Measurements from ENCODE around the gene TRNT1. TPM values are rescaled to one million over a fixed set of nuclear protein-coding genes. Genes with fewer than 3 reads are reported as not detected.

Gene TRNT1
- total and polyA plus RNA-seq, 2 experiments from 2014 or later, result 33.9 to 36.4 TPM

- Histone ChIP-seq H3K79me2 (replicated peaks; ENCODE audit: insufficient read depth) (peaks cover 9% of the 10 kb centered on the region), H3K9me2 (ENCODE audit: insufficient read depth) (no peaks in the 10 kb centered on the region), H2AFZ (no peak overlapping the region), H3K4me3 (no peak overlapping the region), H3K4me1 (ENCODE audit: insufficient read depth) (no peaks in the 10 kb centered on the region), H4K20me1 (replicated peaks; ENCODE audit: insufficient read depth) (no peaks in the 10 kb centered on the region; the same call in none of the 2 replicates), H3F3A (replicated peaks; ENCODE audit: low read depth) (no peaks in the 10 kb centered on the region), H3K27ac (ENCODE audit: low read depth) (no peak overlapping the region), H3K36me3 (ENCODE audit: insufficient read depth) (peaks cover 36% of the 10 kb centered on the region), H3K4me2 (no peak overlapping the region), H3K27me3 (ENCODE audit: insufficient read depth) (no peaks in the 10 kb centered on the region)
- H3K4me3 Mint-ChIP-seq, result no peak overlapping the region
- H3K36me3 Mint-ChIP-seq (ENCODE audit: low read depth), result peaks cover 47% of the 10 kb centered on the region
- no peaks in the 10 kb centered on the region for H3K27me3 Mint-ChIP-seq (ENCODE audit: insufficient read depth, low read depth, poor library complexity)
- no peak overlapping the region for H3K27ac Mint-ChIP-seq
- TF ChIP-seq CTCF (conservative IDR thresholded peaks at IDR 0.05; ENCODE audit: low read depth in 2 of 2) (peak; percentile 52 to 63; a peak in 3 of 4 replicates), REST (IDR thresholded peaks at IDR 0.05; ENCODE audit: unreplicated experiment) (no peak), EZH2phosphoT487 (IDR thresholded peaks at IDR 0.05; ENCODE audit: unreplicated experiment) (no peak)
- no peaks in the 10 kb centered on the region for H3K4me1 Mint-ChIP-seq
- DNase-seq (ENCODE audit: low spot score), result peak; percentile 48
- no peaks in the 10 kb centered on the region for H3K9me3 Mint-ChIP-seq
- ATAC-seq, result no peak
Observed at GRCh38 chr3:3170998-3171397, 44.3 kb downstream of the TRNT1 start.

GRCh38 chr3:3172627-3173026 is 45.9 kb downstream of the TRNT1 start:
- H4K20me1 ChIP-seq (replicated peaks; ENCODE audit: insufficient read depth), result peaks cover 7% of the 10 kb centered on the region
- H3K27ac ChIP-seq (ENCODE audit: low read depth), result no peak overlapping the region
- Mint-ChIP-seq H3K27ac (no peak overlapping the region), H3K4me3 (no peak overlapping the region), H3K36me3 (ENCODE audit: low read depth) (peaks cover 33% of the 10 kb centered on the region), H3K4me1 (no peaks in the 10 kb centered on the region), H3K27me3 (ENCODE audit: insufficient read depth, low read depth, poor library complexity) (no peaks in the 10 kb centered on the region), H3K9me3 (no peaks in the 10 kb centered on the region)
- no peaks in the 10 kb centered on the region for H3K27me3 ChIP-seq (ENCODE audit: insufficient read depth)
- no peaks in the 10 kb centered on the region for H3F3A ChIP-seq (replicated peaks; ENCODE audit: low read depth)
- peaks cover 26% of the 10 kb centered on the region for H3K36me3 ChIP-seq (ENCODE audit: insufficient read depth)
- no peak overlapping the region for H3K4me3 ChIP-seq
- DNase-seq (ENCODE audit: low spot score), result no peak
- no peak overlapping the region for H2AFZ ChIP-seq
- H3K79me2 ChIP-seq (replicated peaks; ENCODE audit: insufficient read depth), result peaks cover 25% of the 10 kb centered on the region
- H3K4me2 ChIP-seq, result no peak overlapping the region
- H3K9me2 ChIP-seq (ENCODE audit: insufficient read depth), result no peaks in the 10 kb centered on the region
- ATAC-seq, result no peak
- no peaks in the 10 kb centered on the region for H3K4me1 ChIP-seq (ENCODE audit: insufficient read depth)
- TF ChIP-seq NANOG (IDR thresholded peaks at IDR 0.05; ENCODE audit: borderline replicate concordance) (no peak), ZNF331 (CRISPR knock-in tag; IDR thresholded peaks at IDR 0.05; ENCODE audit: low read depth) (no peak), REST (IDR thresholded peaks at IDR 0.05; ENCODE audit: unreplicated experiment) (no peak), POLR2AphosphoS5 (IDR thresholded peaks at IDR 0.05; ENCODE audit: low read depth) (no peak), EZH2phosphoT487 (IDR thresholded peaks at IDR 0.05; ENCODE audit: unreplicated experiment) (no peak), STAT1 (IDR thresholded peaks at IDR 0.05; ENCODE audit: unreplicated experiment) (no peak), ZNF114 (CRISPR knock-in tag; IDR thresholded peaks at IDR 0.05) (no peak), EZH2 (IDR thresholded peaks at IDR 0.05; ENCODE audit: low read depth, unreplicated experiment) (no peak)
